Thoracic aorta (tissue), 2 donors: ENCODE measurements around the gene BAZ1B. TPM values are rescaled to one million over a fixed set of nuclear protein-coding genes. Genes with fewer than 3 reads are reported as not detected.
"Not testable (repeated sequence)": the region's sequence is repeated elsewhere in the genome, so short reads cannot be mapped to it uniquely, and the experiment has no call there.

Source experiments
- ATAC-seq: fragments of 150-250 bp; one replicate; pipeline ENCODE4 v1.8.0; 2017; ENCODE audit warnings: low read depth; ENCODE audit not compliant: insufficient number of reproducible peaks, low FRiP score
- DNase-seq: peaks from one replicate; pipeline ENCODE4 v3.0.0-alpha.2; 2020; ENCODE audit warnings: low spot score
- H3K27ac ChIP-seq, 2 donors: fragments of 200-600 bp; sonication (generic); 1 replicate in 1 of 2; 2 replicates in 1 of 2; pipeline ENCODE4 v1.5.1; 2016; ENCODE audit warnings: mild to moderate bottlenecking in 2 of 2, moderate library complexity in 2 of 2
- H3K27me3 ChIP-seq: fragments of 200-600 bp; sonication (generic); replicated peaks from 2 replicates; pipeline ENCODE4 v1.6.0; 2016; ENCODE audit warnings: mild to moderate bottlenecking; ENCODE audit not compliant: insufficient read depth
- H3K36me3 ChIP-seq: fragments of 200-600 bp; sonication (generic); one replicate; pipeline ENCODE4 v1.5.1; 2016
- H3K4me1 ChIP-seq, 2 donors: fragments of 200-600 bp; sonication (generic); 1 replicate in 1 of 2; 2 replicates in 1 of 2; pipeline versions ENCODE4 v1.5.1 to v1.6.0; 2016; ENCODE audit warnings: low read depth in 2 of 2, mild to moderate bottlenecking in 1 of 2; ENCODE audit not compliant: control insufficient read depth in 1 of 2
- H3K4me3 ChIP-seq: fragments of 200-600 bp; sonication (generic); 2 replicates; pipeline ENCODE4 v1.5.1; 2016; ENCODE audit warnings: mild to moderate bottlenecking
- H3K9me3 ChIP-seq: fragments of 200-600 bp; sonication (generic); 2 replicates; pipeline ENCODE4 v1.5.1; 2016
- total RNA-seq, 2 donors: library from RNA; depleted of rRNA; stranded (reverse); fragments of >200 nt; gene quantifications; one replicate each; pipeline versions ENCODE4 v1.1.0 to v1.2.3, GENCODE V29; 2016
- TF ChIP-seq, protein P1 (sequence below): fragments of 200-600 bp; sonication (generic); IDR thresholded peaks from one replicate; pipeline ENCODE4 v1.5.1; 2019; ENCODE audit warnings: antibody characterized with exemption

Gene BAZ1B
- total RNA-seq, 2 donors from 2014 or later: 43.9 to 65.3 TPM

DNA sequence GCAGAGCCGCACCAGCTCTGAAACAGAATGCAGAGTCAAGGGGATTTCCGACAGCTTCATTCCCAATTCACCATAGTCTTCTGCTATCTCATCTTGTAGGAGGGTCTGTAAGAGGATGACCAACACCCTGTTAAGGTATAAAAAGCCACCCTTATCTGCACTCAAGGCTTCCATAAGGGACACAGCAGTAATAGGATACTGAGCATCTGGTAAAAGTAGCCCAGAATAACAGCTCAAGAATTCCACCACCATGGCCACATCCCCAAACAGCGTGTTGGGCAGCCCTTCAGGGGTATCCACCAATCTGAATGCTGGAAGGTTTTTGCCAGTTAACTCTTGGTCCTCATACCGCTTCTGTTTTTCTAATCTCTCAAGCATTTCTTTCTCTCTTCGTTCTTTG is 44.7 kb downstream of the BAZ1B start:
- peaks cover 30% of the 10 kb centered on the region for H3K36me3 ChIP-seq
- H3K4me1 ChIP-seq: no peaks in the 10 kb centered on the region

GRCh38 chr7:73470208-73470607 is 51.9 kb downstream of the BAZ1B start:
- H3K9me3 ChIP-seq: no peaks in the 10 kb centered on the region
- H3K36me3 ChIP-seq: peaks cover 49% of the 10 kb centered on the region
- H3K4me1 ChIP-seq: no peaks in the 10 kb centered on the region
- H3K27ac ChIP-seq: no peak overlapping the region
- ATAC-seq (no peak), DNase-seq (no peak)
- H3K4me3 ChIP-seq: no peak overlapping the region
- TF ChIP-seq, protein P1, sequence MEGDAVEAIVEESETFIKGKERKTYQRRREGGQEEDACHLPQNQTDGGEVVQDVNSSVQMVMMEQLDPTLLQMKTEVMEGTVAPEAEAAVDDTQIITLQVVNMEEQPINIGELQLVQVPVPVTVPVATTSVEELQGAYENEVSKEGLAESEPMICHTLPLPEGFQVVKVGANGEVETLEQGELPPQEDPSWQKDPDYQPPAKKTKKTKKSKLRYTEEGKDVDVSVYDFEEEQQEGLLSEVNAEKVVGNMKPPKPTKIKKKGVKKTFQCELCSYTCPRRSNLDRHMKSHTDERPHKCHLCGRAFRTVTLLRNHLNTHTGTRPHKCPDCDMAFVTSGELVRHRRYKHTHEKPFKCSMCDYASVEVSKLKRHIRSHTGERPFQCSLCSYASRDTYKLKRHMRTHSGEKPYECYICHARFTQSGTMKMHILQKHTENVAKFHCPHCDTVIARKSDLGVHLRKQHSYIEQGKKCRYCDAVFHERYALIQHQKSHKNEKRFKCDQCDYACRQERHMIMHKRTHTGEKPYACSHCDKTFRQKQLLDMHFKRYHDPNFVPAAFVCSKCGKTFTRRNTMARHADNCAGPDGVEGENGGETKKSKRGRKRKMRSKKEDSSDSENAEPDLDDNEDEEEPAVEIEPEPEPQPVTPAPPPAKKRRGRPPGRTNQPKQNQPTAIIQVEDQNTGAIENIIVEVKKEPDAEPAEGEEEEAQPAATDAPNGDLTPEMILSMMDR: no peak
- no peaks in the 10 kb centered on the region for H3K27me3 ChIP-seq

More for the DNA sequence above, 44.7 kb downstream of the BAZ1B start:
- TF ChIP-seq, protein P1: no peak
- DNase-seq: no peak
- Histone ChIP-seq H3K4me3 (no peak overlapping the region), H3K27ac (no peak overlapping the region), H3K9me3 (no peaks in the 10 kb centered on the region), H3K27me3 (no peaks in the 10 kb centered on the region)
- no peak for ATAC-seq

DNA sequence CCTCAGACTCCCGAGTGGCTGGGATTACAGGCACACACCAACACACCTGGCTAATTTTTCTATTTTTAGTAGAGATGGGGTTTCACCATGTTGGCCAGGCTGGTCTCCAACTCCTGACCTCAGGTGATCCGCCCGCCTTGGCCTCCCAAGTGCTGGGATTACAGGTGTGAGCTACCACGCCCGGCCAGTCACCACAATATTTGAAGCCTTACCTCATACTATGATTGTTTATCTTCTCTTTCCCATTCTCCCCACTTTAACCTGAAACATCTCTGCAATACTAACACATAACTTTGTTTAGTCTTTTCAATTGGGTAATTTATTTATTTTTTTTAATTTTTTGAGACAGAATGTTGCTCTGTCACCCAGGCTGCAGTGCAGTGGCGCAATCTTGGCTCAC is 55.0 kb downstream of the BAZ1B start:
- H3K27ac ChIP-seq, DNase-seq, H3K4me3 ChIP-seq, H3K4me1 ChIP-seq, H3K27me3 ChIP-seq, H3K9me3 ChIP-seq, ATAC-seq: not testable (repeated sequence)
- peaks cover 61% of the 10 kb centered on the region for H3K36me3 ChIP-seq

DNA sequence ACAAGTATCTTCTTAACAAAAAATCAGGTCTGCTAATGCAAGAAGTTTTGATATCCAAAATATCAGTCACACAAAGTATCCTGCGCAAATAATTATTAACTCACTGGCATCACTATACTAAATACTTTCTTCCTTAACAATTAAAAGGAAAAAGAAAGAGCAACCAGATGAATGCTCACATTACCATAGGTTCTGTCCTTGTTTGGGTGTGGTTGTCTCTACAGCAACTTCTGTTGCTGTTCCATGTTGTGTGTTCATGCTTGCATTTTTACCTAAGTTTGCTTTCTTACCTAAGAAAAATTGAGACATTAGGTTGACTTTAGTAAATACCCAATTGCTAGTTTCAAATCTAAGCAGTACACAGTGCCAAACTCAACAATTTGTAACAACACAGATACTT is 56.0 kb downstream of the BAZ1B start:
- ATAC-seq: no peak
- H3K4me1 ChIP-seq: no peaks in the 10 kb centered on the region
- TF ChIP-seq, protein P1: no peak

DNA sequence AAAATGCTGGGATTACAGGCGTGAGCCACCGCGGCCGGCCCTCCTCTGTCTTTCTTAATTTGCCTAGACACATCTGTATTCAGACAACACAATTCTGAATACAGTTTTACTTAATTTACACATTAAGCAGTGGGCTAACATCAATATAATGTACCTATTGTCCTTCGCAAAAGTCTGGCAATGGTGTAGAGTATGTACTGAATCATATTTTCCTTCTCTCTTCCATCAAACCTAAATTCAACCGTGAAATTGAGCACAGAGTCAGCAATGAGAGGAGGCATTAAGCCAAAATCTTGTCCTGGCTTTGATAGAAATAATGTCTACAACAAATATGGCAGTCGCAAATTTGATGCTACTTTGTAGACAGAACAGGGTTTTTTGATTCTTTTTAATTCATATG is 58.1 kb downstream of the BAZ1B start:
- no peaks in the 10 kb centered on the region for H3K9me3 ChIP-seq
- H3K27ac ChIP-seq: no peak overlapping the region
- H3K4me3 ChIP-seq: no peak overlapping the region
- ATAC-seq: no peak
- H3K4me1 ChIP-seq: no peaks in the 10 kb centered on the region
- TF ChIP-seq, protein P1: no peak
- no peaks in the 10 kb centered on the region for H3K27me3 ChIP-seq
- peaks cover 56% of the 10 kb centered on the region for H3K36me3 ChIP-seq
- no peak for DNase-seq

More for the DNA sequence above, 56.0 kb downstream of the BAZ1B start:
- no peaks in the 10 kb centered on the region for H3K27me3 ChIP-seq
- H3K4me3 ChIP-seq: no peak overlapping the region
- peaks cover 69% of the 10 kb centered on the region for H3K36me3 ChIP-seq
- H3K27ac ChIP-seq: no peak overlapping the region
- H3K9me3 ChIP-seq: no peaks in the 10 kb centered on the region
- no peak for DNase-seq

DNA sequence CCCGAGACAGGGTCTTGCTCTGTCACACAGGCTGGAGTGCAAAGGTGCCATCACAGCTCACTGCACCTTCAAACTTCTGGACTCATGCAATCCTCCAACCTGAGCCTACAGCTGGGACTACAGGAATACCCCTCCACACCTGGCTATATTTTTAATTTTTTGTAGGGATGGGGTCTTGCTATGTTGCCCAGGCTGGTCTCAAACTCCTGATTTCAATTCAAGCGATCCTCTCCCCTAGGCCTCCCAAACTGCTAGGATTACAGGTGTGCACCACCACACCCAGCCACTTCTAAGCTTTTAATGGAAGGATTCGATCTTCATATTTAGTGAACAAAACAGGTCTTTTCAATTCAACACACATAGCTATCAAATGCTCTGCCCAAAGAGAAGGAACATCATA is 58.8 kb downstream of the BAZ1B start:
- ATAC-seq (no peak), DNase-seq (no peak)
- Histone ChIP-seq H3K4me1 (no peaks in the 10 kb centered on the region), H3K27ac (no peak overlapping the region), H3K36me3 (peaks cover 53% of the 10 kb centered on the region), H3K27me3 (no peaks in the 10 kb centered on the region), H3K9me3 (no peaks in the 10 kb centered on the region), H3K4me3 (no peak overlapping the region)
- TF ChIP-seq, protein P1: no peak
